ENCODE measurements around the gene ZNF678. TPM values are rescaled to one million over a fixed set of nuclear protein-coding genes. Genes with fewer than 3 reads are reported as not detected.

ZNF678 gene
- total and polyA plus RNA-seq, 2 of the 8 experiments (the other 6 are each of a cell fraction or from before 2014, with no cell fraction given), result 6.9 to 28.3 TPM

DNA sequence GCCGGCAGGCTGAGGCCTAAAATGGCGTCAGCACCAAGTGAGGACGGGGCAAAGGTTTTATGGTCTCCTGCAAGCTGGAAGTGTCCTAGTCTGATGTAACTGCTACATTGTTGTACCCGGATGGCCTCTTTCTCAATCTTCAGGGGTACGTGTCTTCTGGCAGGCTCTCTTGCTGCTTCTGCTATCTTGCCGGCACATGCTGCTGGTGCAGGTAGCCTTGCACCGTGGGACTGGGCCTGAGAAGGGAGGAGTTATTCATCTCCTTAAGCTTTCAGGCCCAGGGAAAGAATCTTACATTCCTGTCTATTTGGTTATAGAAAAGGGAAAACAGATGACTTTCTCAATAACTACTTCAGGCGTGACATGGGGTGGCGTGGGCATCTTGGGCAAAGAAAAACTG lies 72.2 kb downstream of the ZNF678 start (continued):
- TF ChIP-seq, protein P1, sequence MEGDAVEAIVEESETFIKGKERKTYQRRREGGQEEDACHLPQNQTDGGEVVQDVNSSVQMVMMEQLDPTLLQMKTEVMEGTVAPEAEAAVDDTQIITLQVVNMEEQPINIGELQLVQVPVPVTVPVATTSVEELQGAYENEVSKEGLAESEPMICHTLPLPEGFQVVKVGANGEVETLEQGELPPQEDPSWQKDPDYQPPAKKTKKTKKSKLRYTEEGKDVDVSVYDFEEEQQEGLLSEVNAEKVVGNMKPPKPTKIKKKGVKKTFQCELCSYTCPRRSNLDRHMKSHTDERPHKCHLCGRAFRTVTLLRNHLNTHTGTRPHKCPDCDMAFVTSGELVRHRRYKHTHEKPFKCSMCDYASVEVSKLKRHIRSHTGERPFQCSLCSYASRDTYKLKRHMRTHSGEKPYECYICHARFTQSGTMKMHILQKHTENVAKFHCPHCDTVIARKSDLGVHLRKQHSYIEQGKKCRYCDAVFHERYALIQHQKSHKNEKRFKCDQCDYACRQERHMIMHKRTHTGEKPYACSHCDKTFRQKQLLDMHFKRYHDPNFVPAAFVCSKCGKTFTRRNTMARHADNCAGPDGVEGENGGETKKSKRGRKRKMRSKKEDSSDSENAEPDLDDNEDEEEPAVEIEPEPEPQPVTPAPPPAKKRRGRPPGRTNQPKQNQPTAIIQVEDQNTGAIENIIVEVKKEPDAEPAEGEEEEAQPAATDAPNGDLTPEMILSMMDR (IDR thresholded peaks at IDR 0.05; ENCODE audit: control extremely low read depth in 1 of 3, insufficient read depth in 1 of 3, low read depth in 1 of 3, low read length in 3 of 3), result no peak
- no peak for TF ChIP-seq NRF1 (IDR thresholded peaks at IDR 0.05; ENCODE audit: low read depth, low read length)

Data from H1 (cell line).